ENCODE measurements around the gene HLA-DOA. TPM values are rescaled to one million over a fixed set of nuclear protein-coding genes. Genes with fewer than 3 reads are reported as not detected.

HLA-DOA gene
- total RNA-seq, 4 donors from 2014 or later = 2.0 to 85.9 (median 20.3) TPM

DNA sequence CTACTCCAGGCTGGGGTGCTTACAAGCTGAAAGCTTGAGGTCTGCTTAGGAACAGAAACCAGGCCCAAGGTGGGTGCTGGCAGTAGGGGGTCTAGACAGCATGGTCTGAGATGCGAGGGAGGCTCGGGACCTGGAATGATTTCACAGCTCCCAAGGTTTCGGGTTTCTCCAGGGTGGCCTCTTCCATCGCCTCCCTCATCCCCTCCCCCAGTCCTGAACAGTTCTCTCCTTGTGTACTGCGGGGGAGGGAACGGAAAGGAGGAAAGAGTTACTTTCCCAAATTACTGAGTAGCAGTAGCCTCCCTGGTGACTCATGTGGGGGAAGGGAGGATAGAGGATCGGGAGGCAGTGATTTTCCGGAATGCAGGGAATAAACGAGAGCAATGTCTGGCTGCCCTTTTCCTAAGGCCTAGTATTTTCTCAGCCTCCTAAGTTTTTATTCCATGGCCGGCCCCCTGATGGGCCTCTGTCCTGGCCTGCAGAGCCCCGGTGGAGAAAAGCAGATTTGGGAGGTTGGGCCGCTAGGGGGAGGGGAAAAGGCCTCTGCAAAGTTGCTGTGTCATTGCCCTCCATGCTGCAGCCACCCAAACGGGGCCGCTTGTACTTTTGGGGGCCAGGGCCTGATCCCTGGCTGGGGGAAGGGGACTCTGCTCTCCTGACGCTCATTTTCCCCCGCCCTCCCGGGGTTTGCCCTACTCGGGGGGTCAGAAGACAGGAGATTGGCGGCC lies 39.5 kb downstream of the HLA-DOA start:
- intact Hi-C loops (cut with DNase I) = no loop called here
- Histone ChIP-seq H3K4me1 (peaks cover 17 to 23% of the 10 kb centered on the region in 2 donors), H3K27me3 (no peaks in the 10 kb centered on the region), H3K27ac (peak overlapping the region; percentile 100), H3K4me3 (replicated peaks in 1 of 3) (peak overlapping the region; percentile 62 to 98 (median 88)), H3K9me3 (no peaks in the 10 kb centered on the region), H3K36me3 (peaks cover 14 to 26% of the 10 kb centered on the region in 2 donors)
- 0 to 1% methylated on average over 12 to 17 of the region's 19 CpGs for WGBS, 2 donors
- TF ChIP-seq CTCF (IDR thresholded peaks at IDR 0.05) = peak in 4 of 6 experiments; percentile 19 to 38 (median 30)
- TF ChIP-seq POLR2A (IDR thresholded peaks at IDR 0.05) = peak in 1 of 2 donors; percentile 59
- peak; percentile 76 to 80 for DNase-seq

GRCh38 chr6:32968867-32969684 lies 40.3 kb downstream of the HLA-DOA start:
- H3K9me3 ChIP-seq = no peaks in the 10 kb centered on the region
- intact Hi-C loops (cut with DNase I) = no loop called here
- TF ChIP-seq CTCF (IDR thresholded peaks at IDR 0.05) = peak in 1 of 6 experiments; percentile 14
- peak in 1 of 2 donors; percentile 19 for TF ChIP-seq POLR2A (IDR thresholded peaks at IDR 0.05)

DNA sequence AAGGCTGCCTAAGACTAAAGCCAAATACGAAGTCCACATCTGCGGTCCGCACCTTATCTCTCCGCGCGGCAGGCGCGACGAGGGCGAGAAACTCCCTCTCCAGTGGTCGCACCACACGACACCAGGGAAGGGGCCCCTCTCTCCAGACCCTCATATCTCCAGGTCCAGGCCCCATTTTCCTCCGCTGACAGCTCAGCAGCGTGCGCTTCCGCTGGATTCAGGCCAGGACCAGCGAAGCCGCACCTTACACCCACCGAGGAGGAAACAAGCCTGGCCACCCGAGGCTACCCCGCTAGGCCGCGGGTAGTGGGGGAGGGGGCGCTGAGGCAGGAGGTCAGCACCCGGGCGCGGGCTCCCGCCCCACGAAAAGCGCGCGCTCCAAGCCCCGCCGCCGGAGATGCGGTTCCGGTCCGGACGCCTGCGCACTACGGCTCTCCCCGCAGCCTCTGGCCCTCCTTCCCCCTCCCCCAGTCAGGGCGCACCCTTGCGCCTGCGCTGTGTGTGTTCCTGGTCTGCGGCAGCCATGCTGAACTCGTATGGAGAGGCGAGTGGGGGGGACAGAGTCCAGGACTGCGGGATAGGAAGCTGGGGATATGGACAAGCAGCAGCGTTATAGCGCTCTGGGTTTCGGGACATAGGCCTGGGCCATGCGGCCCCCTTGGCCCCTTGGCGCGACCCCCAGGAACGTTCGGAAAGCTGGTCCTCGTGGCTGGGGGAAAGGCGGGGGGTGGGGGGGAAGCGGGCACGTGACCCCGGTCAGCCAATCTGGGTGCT lies 41.1 kb downstream of the HLA-DOA start, which contains the start of gene BRD2:
Gene BRD2 (plus strand): TSS at position 502 of the 774 bp plus-strand sequence. CDS start 4,305 bp downstream, outside the sequence.
- Histone ChIP-seq H3K27ac (peak within 1 kb of the TSS; percentile 100), H3K4me1 (peaks cover 10 to 21% of the 10 kb centered on the region in 2 donors), H3K27me3 (no peaks in the 10 kb centered on the region), H3K36me3 (peaks cover 7 to 11% of the 10 kb centered on the region in 2 donors), H3K4me3 (replicated peaks in 1 of 3) (peak within 1 kb of the TSS; percentile 62 to 98 (median 88)), H3K9me3 (no peaks in the 10 kb centered on the region)
- TF ChIP-seq CTCF (IDR thresholded peaks at IDR 0.05) (peak in 1 of 6 experiments; percentile 8), POLR2A (IDR thresholded peaks at IDR 0.05) (peak; percentile 64 to 97)
- WGBS, 2 donors = 0 to 1% methylated on average over 12 to 29 of the region's 62 CpGs
- intact Hi-C loops (cut with DNase I) = no loop called here
- DNase-seq = peak; percentile 94 to 98

More at GRCh38 chr6:32968867-32969684, 40.3 kb downstream of the HLA-DOA start:
- H3K27ac ChIP-seq = peak overlapping the region; percentile 100
- peak overlapping the region; percentile 62 to 98 (median 88) for H3K4me3 ChIP-seq (replicated peaks in 1 of 3)
- H3K36me3 ChIP-seq = peaks cover 7 to 19% of the 10 kb centered on the region in 2 donors
- H3K27me3 ChIP-seq = no peaks in the 10 kb centered on the region
- peak; percentile 69 to 73 for DNase-seq
- H3K4me1 ChIP-seq = peaks cover 10 to 21% of the 10 kb centered on the region in 2 donors
- 1 to 2% methylated on average over 7 to 27 of the region's 40 CpGs for WGBS, 2 donors

- H3K4me1 ChIP-seq = peaks cover 10 to 21% of the 10 kb centered on the region in 2 donors
- TF ChIP-seq POLR2A (IDR thresholded peaks at IDR 0.05) (no peak), CTCF (IDR thresholded peaks at IDR 0.05) (peak in 4 of 6 experiments; percentile 22 to 44 (median 41))
- H3K27ac ChIP-seq = peak overlapping the region; percentile 100
- 3 to 5% methylated on average over 16 of the region's 16 CpGs for WGBS, 2 donors
- no peaks in the 10 kb centered on the region for H3K27me3 ChIP-seq
- intact Hi-C loops (cut with DNase I) = no loop called here
- no peaks in the 10 kb centered on the region for H3K9me3 ChIP-seq
- H3K36me3 ChIP-seq = peaks cover under 1 to 3% of the 10 kb centered on the region in 2 donors
- H3K4me3 ChIP-seq (replicated peaks in 1 of 3) = peak overlapping the region; percentile 62 to 98 (median 88)
- DNase-seq = peak in 1 of 2 donors; percentile 23
These were observed 42.0 kb downstream of the HLA-DOA start for GRCh38 chr6:32967151-32968091.

All from thyroid gland (tissue), 4 donors.